ENCODE measurements around the gene LRRTM4. TPM values are rescaled to one million over a fixed set of nuclear protein-coding genes. Genes with fewer than 3 reads are reported as not detected.

Gene LRRTM4
- total and polyA plus RNA-seq, 2 of the 13 experiments (the other 11 are each of a cell fraction or from before 2014, with no cell fraction given) = 1.2 TPM

DNA sequence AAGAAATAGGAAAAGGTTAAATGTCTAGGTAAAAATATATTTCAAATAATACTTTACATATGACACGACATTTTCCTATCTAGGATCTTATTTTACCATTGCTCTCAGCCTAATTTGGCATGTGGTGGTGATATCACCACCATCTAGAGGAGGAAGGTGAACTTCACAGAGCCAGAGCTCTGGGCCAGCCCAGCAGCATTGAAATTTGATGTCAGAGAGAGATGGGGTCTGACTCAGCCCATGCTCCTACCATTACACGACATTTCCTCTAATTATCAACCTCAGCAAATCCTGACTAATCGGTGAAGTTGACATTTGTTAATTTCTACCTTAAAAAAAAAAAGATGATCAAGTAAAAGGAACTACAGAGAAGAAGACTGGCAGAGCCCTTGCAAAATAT, 42.3 kb downstream of the LRRTM4 start:
- DNase-seq (ENCODE audit: low spot score) (no peak), FAIRE-seq (no peak), ATAC-seq (no peak)
- in situ Hi-C loops (cut with HindIII; ENCODE audit: extremely low pct_ligation_motif_present, low pct_unique_long_range_greater_than_20kb) = no loop called here
- no peaks in the 10 kb centered on the region for H3K36me3 ChIP-seq (replicated peaks in 1 of 2; ENCODE audit: control insufficient read depth in 1 of 2, insufficient read depth in 2 of 2, low read length in 2 of 2)
- no peak overlapping the region for H3K4me3 ChIP-seq (replicated peaks in 1 of 3; ENCODE audit: insufficient read depth in 1 of 3, low read depth in 2 of 3, low read length in 3 of 3)
- H3K27ac ChIP-seq (ENCODE audit: extremely low read length, insufficient read depth, low read length) = no peak overlapping the region
- intact Hi-C loops (cut with micrococcal nuclease; ENCODE audit: unreplicated experiment) = no loop called here
- no peak overlapping the region for H3K4me2 ChIP-seq (ENCODE audit: low read depth, low read length)
- ChIA-PET POLR2A (no interaction called here), CTCF (ENCODE audit: low intra/inter-chr PET ratio, low total read pairs) (no interaction called here)
- H4K20me1 ChIP-seq (ENCODE audit: insufficient read depth, low read length) = no peaks in the 10 kb centered on the region
- H3K9ac ChIP-seq (ENCODE audit: insufficient read depth, low read depth, low read length) = no peak overlapping the region
- H3K4me1 ChIP-seq (ENCODE audit: insufficient read depth, low read length) = no peaks in the 10 kb centered on the region
- no peaks in the 10 kb centered on the region for H3K79me2 ChIP-seq (ENCODE audit: insufficient read depth, low read length)
- no peak overlapping the region for H2AFZ ChIP-seq (ENCODE audit: low read length)
- under 1% methylated on average over 3 of the region's 3 CpGs for WGBS (ENCODE audit: low lambda C conversion rate)
- H3K27me3 ChIP-seq (ENCODE audit: control insufficient read depth in 1 of 2, insufficient read depth in 2 of 2, low read length in 2 of 2) = no peaks in the 10 kb centered on the region
- TF ChIP-seq GATA4 (IDR thresholded peaks at IDR 0.05; ENCODE audit: borderline replicate concordance, low read depth) = no peak
- TF ChIP-seq NCOA5 (CRISPR knock-in tag; IDR thresholded peaks at IDR 0.05) = no peak
- TF ChIP-seq TRIM22 (IDR thresholded peaks at IDR 0.05) = no peak
- no peak for TF ChIP-seq SPEN (CRISPR knock-in tag; IDR thresholded peaks at IDR 0.05; ENCODE audit: low read depth)
- TF ChIP-seq IKZF1 (IDR thresholded peaks at IDR 0.05) = no peak
- TF ChIP-seq ETV6 (CRISPR knock-in tag; conservative IDR thresholded peaks at IDR 0.05) = no peak
- TF ChIP-seq STAG1 (CRISPR knock-in tag; IDR thresholded peaks at IDR 0.05) = no peak
- BruUV-seq (replicated peaks) = no TSS peak
- H3K9me3 ChIP-seq (ENCODE audit: low read length) = no peaks in the 10 kb centered on the region

DNA sequence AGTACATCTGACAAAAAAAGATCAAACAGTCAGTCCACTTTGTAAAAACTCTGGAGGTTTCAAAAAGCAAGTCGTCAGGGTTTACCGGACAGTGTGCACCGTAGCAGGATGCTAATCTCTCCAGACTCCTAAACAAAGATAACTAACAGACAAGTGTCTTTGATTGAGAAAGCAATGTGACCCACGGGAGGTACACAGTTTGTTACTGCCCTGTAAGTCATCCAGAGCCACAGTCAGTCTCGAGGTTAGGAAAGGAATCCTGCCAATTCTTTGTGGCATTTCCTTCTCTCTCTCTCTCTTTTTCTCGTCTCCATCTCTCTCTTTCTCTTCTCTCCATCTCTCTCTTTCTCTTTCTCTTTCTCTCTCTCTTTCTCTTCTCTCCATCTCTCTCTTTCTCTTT, 42.8 kb downstream of the LRRTM4 start:
- Histone ChIP-seq H3K9me3 (ENCODE audit: low read length) (no peaks in the 10 kb centered on the region), H3K36me3 (replicated peaks in 1 of 2; ENCODE audit: control insufficient read depth in 1 of 2, insufficient read depth in 2 of 2, low read length in 2 of 2) (no peaks in the 10 kb centered on the region), H4K20me1 (ENCODE audit: insufficient read depth, low read length) (no peaks in the 10 kb centered on the region), H3K79me2 (ENCODE audit: insufficient read depth, low read length) (no peaks in the 10 kb centered on the region), H3K4me1 (ENCODE audit: insufficient read depth, low read length) (no peaks in the 10 kb centered on the region), H3K27me3 (ENCODE audit: control insufficient read depth in 1 of 2, insufficient read depth in 2 of 2, low read length in 2 of 2) (no peaks in the 10 kb centered on the region), H3K9ac (ENCODE audit: insufficient read depth, low read depth, low read length) (no peak overlapping the region), H3K4me3 (replicated peaks in 1 of 3; ENCODE audit: insufficient read depth in 1 of 3, low read depth in 2 of 3, low read length in 3 of 3) (no peak overlapping the region), H3K27ac (ENCODE audit: extremely low read length, insufficient read depth, low read length) (no peak overlapping the region), H2AFZ (ENCODE audit: low read length) (no peak overlapping the region), H3K4me2 (ENCODE audit: low read depth, low read length) (no peak overlapping the region)
- TF ChIP-seq TAF15 (IDR thresholded peaks at IDR 0.05; ENCODE audit: low read depth, low read length, poor library complexity, severe bottlenecking) (no peak), SMAD9 (CRISPR knock-in tag; IDR thresholded peaks at IDR 0.05) (no peak), SCMH1 (CRISPR knock-in tag; IDR thresholded peaks at IDR 0.05; ENCODE audit: borderline replicate concordance) (no peak), FLYWCH1 (CRISPR knock-in tag; IDR thresholded peaks at IDR 0.05) (no peak), ZNF337 (CRISPR knock-in tag; IDR thresholded peaks at IDR 0.05; ENCODE audit: borderline replicate concordance, low read depth) (no peak), TRIM24 (CRISPR knock-in tag; IDR thresholded peaks at IDR 0.05) (no peak), MIER2 (CRISPR knock-in tag; IDR thresholded peaks at IDR 0.05) (no peak), HCFC1 (IDR thresholded peaks at IDR 0.05; ENCODE audit: low read depth, low read length) (no peak), ZNF577 (CRISPR knock-in tag; IDR thresholded peaks at IDR 0.05; ENCODE audit: borderline replicate concordance, low read depth) (no peak), DBP (CRISPR knock-in tag; IDR thresholded peaks at IDR 0.05; ENCODE audit: not compliant biosample characterization) (no peak), ATF4 (CRISPR knock-in tag; IDR thresholded peaks at IDR 0.05) (no peak)
- FAIRE-seq (no peak), DNase-seq (ENCODE audit: low spot score) (no peak), ATAC-seq (no peak)
- intact Hi-C loops (cut with micrococcal nuclease; ENCODE audit: unreplicated experiment) = no loop called here
- BruUV-seq (replicated peaks) = no TSS peak
- 20% methylated on average over 6 of the region's 6 CpGs for WGBS (ENCODE audit: low lambda C conversion rate)
- CTCF ChIA-PET (ENCODE audit: low intra/inter-chr PET ratio, low total read pairs) = no interaction called here
- POLR2A ChIA-PET = no interaction called here
- in situ Hi-C loops (cut with HindIII; ENCODE audit: extremely low pct_ligation_motif_present, low pct_unique_long_range_greater_than_20kb) = no loop called here
